ENCODE results near the gene FHIT. TPM values are rescaled to one million over a fixed set of nuclear protein-coding genes. Genes with fewer than 3 reads are reported as not detected.

The FHIT gene
- total RNA-seq, 2 experiments from 2014 or later, result 86.0 to 90.6 TPM

GRCh38 chr3:61233746-61234145 is 17.5 kb downstream of the FHIT start:
- Histone ChIP-seq H3K4me1 (ENCODE audit: insufficient read depth, low read length) (no peaks in the 10 kb centered on the region), H3K27ac (ENCODE audit: low read depth in 1 of 2, low read length in 2 of 2) (no peak overlapping the region), H3K4me3 (ENCODE audit: low read length) (no peak overlapping the region), H3K9me3 (ENCODE audit: control insufficient read depth in 1 of 2, insufficient read depth in 1 of 2, low read length in 2 of 2) (no peaks in the 10 kb centered on the region), H3K27me3 (ENCODE audit: control insufficient read depth in 1 of 2, insufficient read depth in 2 of 2, low read length in 2 of 2) (no peaks in the 10 kb centered on the region), H3K36me3 (ENCODE audit: insufficient read depth, low read length) (no peaks in the 10 kb centered on the region)
- intact Hi-C loops (cut with DNase I, micrococcal nuclease), result no loop called here
- CTCF ChIA-PET, result no interaction called here
- no peaks in the 10 kb centered on the region for H3K27me3 Mint-ChIP-seq
- no peaks in the 10 kb centered on the region for H3K4me1 Mint-ChIP-seq (ENCODE audit: low read depth)
- DNase-seq (no peak), ATAC-seq (ENCODE audit: poor library complexity) (no peak)
- no peak overlapping the region for H3K27ac Mint-ChIP-seq
- H3K36me3 Mint-ChIP-seq (ENCODE audit: low read depth), result no peaks in the 10 kb centered on the region
- no peaks in the 10 kb centered on the region for H3K9me3 Mint-ChIP-seq
- TF ChIP-seq CTCF (IDR thresholded peaks at IDR 0.05), result no peak
- POLR2A ChIA-PET, result no interaction called here
- H3K4me3 Mint-ChIP-seq, result no peak overlapping the region

- Mint-ChIP-seq H3K27me3 (no peaks in the 10 kb centered on the region), H3K36me3 (ENCODE audit: low read depth) (no peaks in the 10 kb centered on the region), H3K27ac (no peak overlapping the region), H3K4me3 (no peak overlapping the region), H3K4me1 (ENCODE audit: low read depth) (no peaks in the 10 kb centered on the region), H3K9me3 (no peaks in the 10 kb centered on the region)
- Histone ChIP-seq H3K9me3 (ENCODE audit: control insufficient read depth in 1 of 2, insufficient read depth in 1 of 2, low read length in 2 of 2) (no peaks in the 10 kb centered on the region), H3K27ac (ENCODE audit: low read depth in 1 of 2, low read length in 2 of 2) (no peak overlapping the region), H3K36me3 (ENCODE audit: insufficient read depth, low read length) (no peaks in the 10 kb centered on the region), H3K27me3 (ENCODE audit: control insufficient read depth in 1 of 2, insufficient read depth in 2 of 2, low read length in 2 of 2) (no peaks in the 10 kb centered on the region), H3K4me3 (ENCODE audit: low read length) (no peak overlapping the region), H3K4me1 (ENCODE audit: insufficient read depth, low read length) (no peaks in the 10 kb centered on the region)
- ChIA-PET CTCF (no interaction called here), POLR2A (no interaction called here)
- no peak for TF ChIP-seq CTCF (IDR thresholded peaks at IDR 0.05)
- ATAC-seq (ENCODE audit: poor library complexity), result no peak
- DNase-seq, result no peak
- intact Hi-C loops (cut with DNase I, micrococcal nuclease), result no loop called here
These were observed 19.6 kb downstream of the FHIT start for GRCh38 chr3:61231693-61232092.

- no peaks in the 10 kb centered on the region for H3K4me1 ChIP-seq (ENCODE audit: insufficient read depth, low read length)
- intact Hi-C loops (cut with DNase I, micrococcal nuclease), result no loop called here
- POLR2A ChIA-PET, result no interaction called here
- Mint-ChIP-seq H3K27me3 (no peaks in the 10 kb centered on the region), H3K36me3 (ENCODE audit: low read depth) (no peaks in the 10 kb centered on the region), H3K4me3 (no peak overlapping the region), H3K4me1 (ENCODE audit: low read depth) (no peaks in the 10 kb centered on the region), H3K27ac (no peak overlapping the region), H3K9me3 (no peaks in the 10 kb centered on the region)
- no peaks in the 10 kb centered on the region for H3K36me3 ChIP-seq (ENCODE audit: insufficient read depth, low read length)
- no peaks in the 10 kb centered on the region for H3K9me3 ChIP-seq (ENCODE audit: control insufficient read depth in 1 of 2, insufficient read depth in 1 of 2, low read length in 2 of 2)
- no peaks in the 10 kb centered on the region for H3K27me3 ChIP-seq (ENCODE audit: control insufficient read depth in 1 of 2, insufficient read depth in 2 of 2, low read length in 2 of 2)
- DNase-seq, result no peak
- CTCF ChIA-PET, result no interaction called here
- no peak for ATAC-seq (ENCODE audit: poor library complexity)
- no peak for TF ChIP-seq CTCF (IDR thresholded peaks at IDR 0.05)
- no peak overlapping the region for H3K27ac ChIP-seq (ENCODE audit: low read depth in 1 of 2, low read length in 2 of 2)
- no peak overlapping the region for H3K4me3 ChIP-seq (ENCODE audit: low read length)
These were observed 23.5 kb downstream of the FHIT start for GRCh38 chr3:61227799-61228198.

Data from CD4-positive, alpha-beta T cell (primary cell).